Colonic mucosa (tissue), 4 donors: ENCODE data around the gene AIG1. TPM values are rescaled to one million over a fixed set of nuclear protein-coding genes. Genes with fewer than 3 reads are reported as not detected.

Source experiments
- DNase-seq: peaks from one replicate; pipeline ENCODE4 v3.0.0-alpha.2; 2020
- H3K27ac ChIP-seq: fragments of 200-600 bp; one replicate; pipeline ENCODE4 v1.8.0; 2021
- H3K27me3 ChIP-seq: fragments of 200-600 bp; one replicate; pipeline ENCODE4 v1.8.0; 2021
- H3K36me3 ChIP-seq: fragments of 200-600 bp; one replicate; pipeline ENCODE4 v1.8.0; 2021
- H3K4me1 ChIP-seq: fragments of 200-600 bp; one replicate; pipeline ENCODE4 v1.8.0; 2021; ENCODE audit warnings: mild to moderate bottlenecking
- H3K4me3 ChIP-seq: fragments of 200-600 bp; one replicate; pipeline ENCODE4 v1.8.0; 2021
- H3K9ac ChIP-seq, 2 donors: one replicate each; pipeline ENCODE4 v1.7.0; 2013; ENCODE audit warnings: control low read depth in 2 of 2, low read depth in 2 of 2, low read length in 2 of 2
- H3K9me3 ChIP-seq: fragments of 200-600 bp; one replicate; pipeline ENCODE4 v1.8.0; 2021
- intact Hi-C: fragments of 100-400 bp; cut with DNase I; formaldehyde crosslinking; loops from one replicate; pipeline ENCODE4 v1.14.1; 2022
- total RNA-seq, 2 donors: library from RNA; stranded (reverse); fragmentation: NEBNext Ultra II Directional in 1 of 2; extraction: Animal tissue kit (Norgen Biotek cat#: 25700) in 1 of 2; gene quantifications; one replicate each; pipeline ENCODE4 v1.2.1, GENCODE V29; 2021
- TF ChIP-seq, protein P1 (sequence below): fragments of 200-600 bp; IDR thresholded peaks from one replicate; pipeline ENCODE4 v1.8.0; 2022; ENCODE audit warnings: antibody characterized with exemption, mild to moderate bottlenecking
- donor health status: healthy.
- donor health status: DM: no; HTN: no; CAD: no.
- donor health status: DM: no; HTN: no; CAD: no.

The AIG1 gene
- total RNA-seq, 2 donors from 2014 or later, result 24.2 to 28.8 TPM

DNA sequence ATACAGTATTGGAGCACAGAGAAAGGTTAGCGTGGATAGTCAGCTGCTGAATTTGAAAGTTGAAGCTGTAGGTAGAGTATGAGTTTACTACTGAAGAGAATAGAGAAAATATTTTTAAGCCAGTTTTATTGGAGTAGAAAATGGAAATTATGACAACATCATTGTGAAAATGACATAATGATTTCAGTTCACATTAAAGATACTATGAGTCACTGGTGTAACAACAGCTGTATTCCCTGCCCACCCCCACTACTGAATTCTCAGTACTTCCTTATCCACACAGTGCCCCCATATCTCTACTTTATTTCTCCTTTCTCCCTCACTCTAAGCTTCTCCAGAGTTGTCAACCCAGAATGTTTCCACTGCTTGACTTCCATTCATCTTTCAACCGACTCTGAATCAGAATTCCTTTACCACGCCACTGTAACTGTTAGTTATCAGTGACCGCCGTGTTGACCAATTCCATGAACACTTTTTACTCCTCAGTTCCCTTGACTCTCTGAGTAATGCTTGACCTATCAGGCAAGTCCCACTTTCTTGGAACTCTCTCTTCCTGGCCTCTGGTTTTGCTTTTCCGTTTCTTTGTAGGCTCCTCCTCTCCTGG lies 139.6 kb downstream of the AIG1 start:
- no peaks in the 10 kb centered on the region for H3K27me3 ChIP-seq
- no peak overlapping the region for H3K4me3 ChIP-seq
- H3K9ac ChIP-seq, result no peak overlapping the region
- intact Hi-C loops, result no loop called here
- TF ChIP-seq, protein P1, sequence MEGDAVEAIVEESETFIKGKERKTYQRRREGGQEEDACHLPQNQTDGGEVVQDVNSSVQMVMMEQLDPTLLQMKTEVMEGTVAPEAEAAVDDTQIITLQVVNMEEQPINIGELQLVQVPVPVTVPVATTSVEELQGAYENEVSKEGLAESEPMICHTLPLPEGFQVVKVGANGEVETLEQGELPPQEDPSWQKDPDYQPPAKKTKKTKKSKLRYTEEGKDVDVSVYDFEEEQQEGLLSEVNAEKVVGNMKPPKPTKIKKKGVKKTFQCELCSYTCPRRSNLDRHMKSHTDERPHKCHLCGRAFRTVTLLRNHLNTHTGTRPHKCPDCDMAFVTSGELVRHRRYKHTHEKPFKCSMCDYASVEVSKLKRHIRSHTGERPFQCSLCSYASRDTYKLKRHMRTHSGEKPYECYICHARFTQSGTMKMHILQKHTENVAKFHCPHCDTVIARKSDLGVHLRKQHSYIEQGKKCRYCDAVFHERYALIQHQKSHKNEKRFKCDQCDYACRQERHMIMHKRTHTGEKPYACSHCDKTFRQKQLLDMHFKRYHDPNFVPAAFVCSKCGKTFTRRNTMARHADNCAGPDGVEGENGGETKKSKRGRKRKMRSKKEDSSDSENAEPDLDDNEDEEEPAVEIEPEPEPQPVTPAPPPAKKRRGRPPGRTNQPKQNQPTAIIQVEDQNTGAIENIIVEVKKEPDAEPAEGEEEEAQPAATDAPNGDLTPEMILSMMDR, result no peak
- H3K27ac ChIP-seq, result no peak overlapping the region
- H3K4me1 ChIP-seq, result no peaks in the 10 kb centered on the region
- no peak for DNase-seq
- H3K9me3 ChIP-seq, result no peaks in the 10 kb centered on the region
- no peaks in the 10 kb centered on the region for H3K36me3 ChIP-seq

DNA sequence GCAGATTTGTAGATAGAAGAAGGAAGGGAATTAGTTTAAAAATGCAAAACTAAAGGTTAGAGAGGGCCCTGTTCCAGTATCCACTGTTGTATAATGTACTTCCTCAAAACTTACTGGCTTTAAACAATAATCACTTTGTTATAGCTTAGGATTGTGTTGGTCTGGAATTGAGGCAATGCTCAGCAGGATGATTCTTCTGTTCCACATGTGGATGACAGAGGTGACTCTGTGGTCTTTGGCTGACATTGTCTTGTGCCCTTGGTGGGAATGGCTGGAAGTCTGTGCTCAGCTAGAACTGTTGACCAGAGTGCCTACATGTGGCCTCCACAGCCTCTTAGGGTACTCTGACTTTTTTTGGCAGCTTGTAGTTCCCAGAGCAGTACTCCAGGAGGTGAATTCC lies 143.4 kb downstream of the AIG1 start:
- H3K9me3 ChIP-seq, result no peaks in the 10 kb centered on the region
- H3K4me1 ChIP-seq, result no peaks in the 10 kb centered on the region
- DNase-seq, result no peak
- no peaks in the 10 kb centered on the region for H3K36me3 ChIP-seq
- H3K4me3 ChIP-seq, result no peak overlapping the region
- no peaks in the 10 kb centered on the region for H3K27me3 ChIP-seq
- H3K27ac ChIP-seq, result no peak overlapping the region
- H3K9ac ChIP-seq, result no peak overlapping the region
- TF ChIP-seq, protein P1, result no peak
- intact Hi-C loops, result no loop called here

- Histone ChIP-seq H3K4me3 (no peak overlapping the region), H3K9me3 (no peaks in the 10 kb centered on the region), H3K36me3 (no peaks in the 10 kb centered on the region), H3K9ac (no peak overlapping the region), H3K27ac (no peak overlapping the region), H3K4me1 (no peaks in the 10 kb centered on the region), H3K27me3 (no peaks in the 10 kb centered on the region)
- TF ChIP-seq, protein P1, result no peak
- DNase-seq, result no peak
- intact Hi-C loops, result no loop called here
Observed at GRCh38 chr6:143205131-143205535, 144.4 kb downstream of the AIG1 start.

GRCh38 chr6:143205585-143205984 lies 144.9 kb downstream of the AIG1 start:
- H3K36me3 ChIP-seq, result no peaks in the 10 kb centered on the region
- TF ChIP-seq, protein P1, result no peak
- H3K9me3 ChIP-seq, result no peaks in the 10 kb centered on the region
- intact Hi-C loops, result no loop called here
- no peak overlapping the region for H3K27ac ChIP-seq
- H3K4me1 ChIP-seq, result no peaks in the 10 kb centered on the region
- no peak overlapping the region for H3K9ac ChIP-seq
- no peaks in the 10 kb centered on the region for H3K27me3 ChIP-seq
- no peak for DNase-seq
- no peak overlapping the region for H3K4me3 ChIP-seq

GRCh38 chr6:143205991-143206390 lies 145.3 kb downstream of the AIG1 start:
- Histone ChIP-seq H3K4me3 (no peak overlapping the region), H3K36me3 (no peaks in the 10 kb centered on the region), H3K27me3 (no peaks in the 10 kb centered on the region), H3K9ac (no peak overlapping the region), H3K4me1 (no peaks in the 10 kb centered on the region), H3K27ac (no peak overlapping the region), H3K9me3 (no peaks in the 10 kb centered on the region)
- intact Hi-C loops, result no loop called here
- DNase-seq, result no peak
- TF ChIP-seq, protein P1, result no peak
